GM18861 (cell line): ENCODE measurements around the gene ARL6IP1.

ENCODE experiments used
- ATAC-seq: cut with Tn5 transposase; IDR thresholded peaks from one replicate; pipeline ENCODE4 v1.9.1; 2021; ENCODE audit not compliant: unreplicated experiment

Gene ARL6IP1

GRCh38 chr16:18801145-18801972 lies at the start of gene ARL6IP1:
Gene ARL6IP1, minus strand, starts transcription at chr16:18801549. Its CDS starts 83 bp downstream, at chr16:18801466.
- ATAC-seq = peak; percentile 90

- ATAC-seq = no peak
Measured at GRCh38 chr16:18846416-18846815, 45.1 kb upstream of the ARL6IP1 start.

- ATAC-seq = no peak
Measured at GRCh38 chr16:18842565-18842964, 41.2 kb upstream of the ARL6IP1 start.

GRCh38 chr16:18841833-18842525 lies 40.6 kb upstream of the ARL6IP1 start:
- ATAC-seq = no peak

- ATAC-seq = no peak
Measured at GRCh38 chr16:18839555-18839954, 38.2 kb upstream of the ARL6IP1 start.

- ATAC-seq = no peak
Measured at GRCh38 chr16:18836702-18837101, 35.4 kb upstream of the ARL6IP1 start.

- ATAC-seq = no peak
Measured at GRCh38 chr16:18834864-18835263, 33.5 kb upstream of the ARL6IP1 start.

- no peak for ATAC-seq
Measured at GRCh38 chr16:18833707-18834505, 32.6 kb upstream of the ARL6IP1 start.

GRCh38 chr16:18832613-18833012 lies 31.3 kb upstream of the ARL6IP1 start:
- no peak for ATAC-seq

- no peak for ATAC-seq
Measured at GRCh38 chr16:18832006-18832405, 30.7 kb upstream of the ARL6IP1 start.

GRCh38 chr16:18829251-18829650 lies 27.9 kb upstream of the ARL6IP1 start:
- ATAC-seq = no peak

GRCh38 chr16:18827890-18828289 lies 26.5 kb upstream of the ARL6IP1 start:
- no peak for ATAC-seq

- no peak for ATAC-seq
Measured at GRCh38 chr16:18816286-18816685, 14.9 kb upstream of the ARL6IP1 start.

- no peak for ATAC-seq
Measured at GRCh38 chr16:18811925-18812324, 10.6 kb upstream of the ARL6IP1 start.

GRCh38 chr16:18809165-18809564 lies 7.8 kb upstream of the ARL6IP1 start:
- ATAC-seq = no peak

- no peak for ATAC-seq
Measured at GRCh38 chr16:18805257-18805773, 4.0 kb upstream of the ARL6IP1 start.

GRCh38 chr16:18804540-18804939 lies 3.2 kb upstream of the ARL6IP1 start:
- no peak for ATAC-seq

GRCh38 chr16:18803569-18804462 lies 2.5 kb upstream of the ARL6IP1 start:
- ATAC-seq = no peak

- no peak for ATAC-seq
Measured at GRCh38 chr16:18802767-18803343, 1.5 kb upstream of the ARL6IP1 start.

GRCh38 chr16:18800775-18801144 lies 589 bp downstream of the ARL6IP1 start:
- ATAC-seq = no peak
